ENCODE results near the gene C1orf167. TPM values are rescaled to one million over a fixed set of nuclear protein-coding genes. Genes with fewer than 3 reads are reported as not detected.
A peak's percentile ranks its signal among the peaks of the same experiment; 100 is the strongest.

Gene C1orf167
- total and polyA plus RNA-seq, 2 of the 8 experiments (the other 6 are each of a cell fraction or from before 2014, with no cell fraction given): 0.70 to 1.3 TPM

GRCh38 chr1:11787251-11787803 lies 25.3 kb downstream of the C1orf167 start (continued):
- TF ChIP-seq EP300 (IDR thresholded peaks at IDR 0.05; ENCODE audit: borderline replicate concordance in 1 of 2, low read depth in 2 of 2, low read length in 2 of 2): 0 out of 3 replicates have a peak, but pooled peaks of 1 of the 2 experiments have one; percentile 26
- TF ChIP-seq POLR2AphosphoS5 (IDR thresholded peaks at IDR 0.05; ENCODE audit: low read depth, low read length): no peak
- TF ChIP-seq TAF7 (optimal IDR thresholded peaks at IDR 0.05; ENCODE audit: borderline replicate concordance, low read depth, low read length): no peak
- TF ChIP-seq NRF1 (IDR thresholded peaks at IDR 0.05; ENCODE audit: low read depth, low read length): no peak
- no peak for TF ChIP-seq KDM1A (IDR thresholded peaks at IDR 0.05; ENCODE audit: borderline replicate concordance, low read length)
- TF ChIP-seq EZH2 (IDR thresholded peaks at IDR 0.05; ENCODE audit: low read depth, low read length, severe bottlenecking): no peak
- no peak for TF ChIP-seq GTF2F1 (IDR thresholded peaks at IDR 0.05; ENCODE audit: borderline replicate concordance, low read depth, low read length)
- TF ChIP-seq RBBP5 (IDR thresholded peaks at IDR 0.05; ENCODE audit: borderline replicate concordance, low read depth, low read length): no peak
- no peak for TF ChIP-seq BRCA1 (IDR thresholded peaks at IDR 0.05; ENCODE audit: low read depth, low read length)
- no peak for TF ChIP-seq RFX5 (IDR thresholded peaks at IDR 0.05; ENCODE audit: borderline replicate concordance, low read depth, low read length)
- no peak for TF ChIP-seq TCF12 (IDR thresholded peaks at IDR 0.05; ENCODE audit: low read depth, low read length)
